Measurements from ENCODE around the gene OR51B2. TPM values are rescaled to one million over a fixed set of nuclear protein-coding genes. Genes with fewer than 3 reads are reported as not detected.

OR51B2 gene
- total and polyA plus RNA-seq, 5 experiments from 2014 or later: not detected

GRCh38 chr11:5274395-5274794 is 49.7 kb downstream of the OR51B2 start:
- Mint-ChIP-seq H3K4me1 (no peaks in the 10 kb centered on the region), H3K4me3 (no peak overlapping the region), H3K36me3 (no peaks in the 10 kb centered on the region), H3K9me3 (no peaks in the 10 kb centered on the region), H3K27ac (no peak overlapping the region), H3K27me3 (peaks cover 2 to 9% (median 5%) of the 10 kb centered on the region in 5 donors)
- ATAC-seq (no peak), DNase-seq (no peak)
- POLR2A ChIA-PET: no interaction called here

Other genes with a start within 250 kb of the OR51B2 start
- gene OR52A5, start 185.9 kb downstream of the OR51B2 start, total RNA-seq: not detected
- gene OR52A5, start 185.9 kb downstream of the OR51B2 start, polyA plus RNA-seq: not detected
- gene OR52A1, start 169.5 kb downstream of the OR51B2 start, total RNA-seq: not detected
- not detected for gene OR52A1, start 169.5 kb downstream of the OR51B2 start, polyA plus RNA-seq
- not detected for gene OR51V1, start 123.6 kb downstream of the OR51B2 start, total RNA-seq
- not detected for gene OR51V1, start 123.6 kb downstream of the OR51B2 start, polyA plus RNA-seq
- not detected for gene HBB, start 97.2 kb downstream of the OR51B2 start, total RNA-seq
- gene HBB, start 97.2 kb downstream of the OR51B2 start, polyA plus RNA-seq: under 1 TPM in 2 of 3 donors, not detected in 1; 0.88 to 0.89 TPM
- not detected for gene HBD, start 89.8 kb downstream of the OR51B2 start, total RNA-seq
- gene HBD, start 89.8 kb downstream of the OR51B2 start, polyA plus RNA-seq: not detected
- not detected for gene HBG1, start 74.4 kb downstream of the OR51B2 start, total RNA-seq
- not detected for gene HBG1, start 74.4 kb downstream of the OR51B2 start, polyA plus RNA-seq
- gene HBG2, start 69.5 kb downstream of the OR51B2 start, total RNA-seq: not detected
- not detected for gene HBG2, start 69.5 kb downstream of the OR51B2 start, polyA plus RNA-seq
- not detected for gene HBE1, start 54.4 kb downstream of the OR51B2 start, total RNA-seq
- not detected for gene HBE1, start 54.4 kb downstream of the OR51B2 start, polyA plus RNA-seq
- gene OR51B4, start 22.4 kb downstream of the OR51B2 start, total RNA-seq: not detected
- not detected for gene OR51B4, start 22.4 kb downstream of the OR51B2 start, polyA plus RNA-seq
- not detected for gene OR51B5, start 19.2 kb upstream of the OR51B2 start, total RNA-seq
- gene OR51B5, start 19.2 kb upstream of the OR51B2 start, polyA plus RNA-seq: not detected
- not detected for gene OR51B6, start 27.2 kb upstream of the OR51B2 start, total RNA-seq
- gene OR51B6, start 27.2 kb upstream of the OR51B2 start, polyA plus RNA-seq: not detected
- not detected for gene OR51M1, start 59.5 kb upstream of the OR51B2 start, total RNA-seq
- not detected for gene OR51M1, start 59.5 kb upstream of the OR51B2 start, polyA plus RNA-seq
- gene OR51Q1, start 97.8 kb upstream of the OR51B2 start, total RNA-seq: not detected
- not detected for gene OR51Q1, start 97.8 kb upstream of the OR51B2 start, polyA plus RNA-seq
- gene OR51I1, start 117.2 kb upstream of the OR51B2 start, total RNA-seq: not detected
- not detected for gene OR51I1, start 117.2 kb upstream of the OR51B2 start, polyA plus RNA-seq
- not detected for gene OR51I2, start 125.0 kb upstream of the OR51B2 start, total RNA-seq
- gene OR51I2, start 125.0 kb upstream of the OR51B2 start, polyA plus RNA-seq: not detected
- gene OR52D1, start 164.4 kb upstream of the OR51B2 start, total RNA-seq: not detected
- gene OR52D1, start 164.4 kb upstream of the OR51B2 start, polyA plus RNA-seq: not detected
- under 1 TPM in 1 of 2 experiments, not detected in 1; 0.41 TPM for gene UBQLN3, start 185.7 kb upstream of the OR51B2 start, total RNA-seq
- gene UBQLN3, start 185.7 kb upstream of the OR51B2 start, polyA plus RNA-seq: not detected
- under 1 TPM; 0.47 TPM for gene UBQLNL, start 192.4 kb upstream of the OR51B2 start, total RNA-seq
- not detected for gene UBQLNL, start 192.4 kb upstream of the OR51B2 start, polyA plus RNA-seq
- gene OR52H1, start 224.2 kb upstream of the OR51B2 start, total RNA-seq: not detected
- not detected for gene OR52H1, start 224.2 kb upstream of the OR51B2 start, polyA plus RNA-seq

Data from naive thymus-derived CD8-positive, alpha-beta T cell (primary cell).